HEK293 (cell line): ENCODE results near the gene OXSR1.

Experiments
- CTCF ChIP-seq: fragments of 450-650 bp; formaldehyde crosslinking; IDR thresholded peaks from 2 replicates; pipeline ENCODE4 v1.5.1; 2016; ENCODE audit warnings: missing biosample characterization, missing genetic modification characterization
- HOXA7 ChIP-seq: sonication (generic); formaldehyde crosslinking; IDR thresholded peaks from 2 replicates; pipeline ENCODE4 v1.8.1; 2022; ENCODE audit warnings: missing genetic modification reagents, borderline replicate concordance
- YY1 ChIP-seq: fragments of 450-650 bp; formaldehyde crosslinking; IDR thresholded peaks from 2 replicates; pipeline ENCODE4 v1.5.1; 2018; ENCODE audit warnings: missing biosample characterization, missing genetic modification characterization
- ZBTB44 ChIP-seq: fragments of 450-650 bp; IDR thresholded peaks from 2 replicates; pipeline ENCODE4 v1.5.1; 2018; ENCODE audit warnings: missing biosample characterization, mild to moderate bottlenecking, missing genetic modification characterization
- ZBTB7A ChIP-seq: fragments of 450-650 bp; formaldehyde crosslinking; IDR thresholded peaks from 2 replicates; pipeline ENCODE4 v1.5.1; 2016; ENCODE audit warnings: low read depth, missing biosample characterization, missing genetic modification characterization
- ZNF311 ChIP-seq: fragments of 450-650 bp; formaldehyde crosslinking; IDR thresholded peaks from 2 replicates; pipeline ENCODE4 v1.5.1; 2017; ENCODE audit warnings: missing biosample characterization, missing genetic modification characterization, borderline replicate concordance
- ZNF324 ChIP-seq: fragments of 450-650 bp; formaldehyde crosslinking; IDR thresholded peaks from 2 replicates; pipeline ENCODE4 v1.5.1; 2016; ENCODE audit warnings: missing biosample characterization, missing genetic modification characterization
- ZNF513 ChIP-seq: fragments of 450-650 bp; IDR thresholded peaks from 2 replicates; pipeline ENCODE4 v1.5.1; 2018; ENCODE audit warnings: missing biosample characterization, missing genetic modification characterization
- ZNF639 ChIP-seq: fragments of 450-650 bp; formaldehyde crosslinking; IDR thresholded peaks from 2 replicates; pipeline ENCODE4 v1.5.1; 2016; ENCODE audit warnings: missing biosample characterization, missing genetic modification characterization
- ZNF76 ChIP-seq: fragments of 450-650 bp; formaldehyde crosslinking; IDR thresholded peaks from 2 replicates; pipeline ENCODE4; 2016; ENCODE audit warnings: low read depth, missing biosample characterization, missing genetic modification characterization, borderline replicate concordance
- ZNF776 ChIP-seq: fragments of 450-650 bp; formaldehyde crosslinking; IDR thresholded peaks from 2 replicates; pipeline ENCODE4 v1.5.0; 2017; ENCODE audit warnings: missing biosample characterization, missing genetic modification characterization, borderline replicate concordance
- ZSCAN30 ChIP-seq: fragments of 450-650 bp; IDR thresholded peaks from 2 replicates; pipeline ENCODE4 v1.5.1; 2018; ENCODE audit warnings: missing biosample characterization, mild to moderate bottlenecking, missing genetic modification characterization, moderate library complexity

- no peak for TF ChIP-seq HOXA7 (CRISPR knock-in tag)
- TF ChIP-seq CTCF (tag by site-specific recombination): no peak
- TF ChIP-seq ZBTB44 (tag by site-specific recombination): no peak
- no peak for TF ChIP-seq YY1
- TF ChIP-seq ZNF311 (tag by site-specific recombination): no peak
- no peak for TF ChIP-seq ZSCAN30 (tag by site-specific recombination)
- no peak for TF ChIP-seq ZNF76 (tag by site-specific recombination)
- TF ChIP-seq ZNF324 (tag by site-specific recombination): no peak
- TF ChIP-seq ZNF513 (tag by site-specific recombination): no peak
- no peak for TF ChIP-seq ZNF639 (tag by site-specific recombination)
- no peak for TF ChIP-seq ZNF776 (tag by site-specific recombination)
- TF ChIP-seq ZBTB7A (tag by site-specific recombination): no peak
These were observed 3.1 kb downstream of the OXSR1 start for GRCh38 chr3:38168151-38169026.
